ENCODE data around the gene FAM76A. TPM values are rescaled to one million over a fixed set of nuclear protein-coding genes. Genes with fewer than 3 reads are reported as not detected.
"Not testable (repeated sequence)": the region's sequence is repeated elsewhere in the genome, so short reads cannot be mapped to it uniquely, and the experiment has no call there.

Gene FAM76A
- total RNA-seq, 1 donor: 16.0 TPM

GRCh38 chr1:27770293-27770830 lies 44.6 kb downstream of the FAM76A start:
- H3K4me3 ChIP-seq (ENCODE audit: low read depth, low read length): no peak overlapping the region
- TF ChIP-seq CTCF (IDR thresholded peaks at IDR 0.05; ENCODE audit: insufficient read depth, low read depth, low read length): no peak
- DNase-seq (ENCODE audit: low read depth): no peak

GRCh38 chr1:27772036-27772931 lies 46.5 kb downstream of the FAM76A start:
- TF ChIP-seq CTCF (IDR thresholded peaks at IDR 0.05; ENCODE audit: insufficient read depth, low read depth, low read length): no peak
- DNase-seq (ENCODE audit: low read depth): peak; percentile 12
- peak overlapping the region; percentile 97 for H3K4me3 ChIP-seq (ENCODE audit: low read depth, low read length)

- peak within 1 kb of the TSS; percentile 97 for H3K4me3 ChIP-seq (ENCODE audit: low read depth, low read length)
- no peak for TF ChIP-seq CTCF (IDR thresholded peaks at IDR 0.05; ENCODE audit: insufficient read depth, low read depth, low read length)
- DNase-seq (ENCODE audit: low read depth): peak; percentile 100
Measured at GRCh38 chr1:27772932-27773825, 47.4 kb downstream of the FAM76A start, which contains the start of gene STX12. STX12 (plus strand) TSS chr1:27773219; CDS start chr1:27773308, 89 bp downstream.

GRCh38 chr1:27773826-27774445 lies 48.2 kb downstream of the FAM76A start:
- TF ChIP-seq CTCF (IDR thresholded peaks at IDR 0.05; ENCODE audit: insufficient read depth, low read depth, low read length): no peak
- DNase-seq (ENCODE audit: low read depth): peak; percentile 17
- peak overlapping the region; percentile 97 for H3K4me3 ChIP-seq (ENCODE audit: low read depth, low read length)

GRCh38 chr1:27774654-27775053 lies 48.9 kb downstream of the FAM76A start:
- no peak for DNase-seq (ENCODE audit: low read depth)
- H3K4me3 ChIP-seq (ENCODE audit: low read depth, low read length): peak overlapping the region; percentile 97
- no peak for TF ChIP-seq CTCF (IDR thresholded peaks at IDR 0.05; ENCODE audit: insufficient read depth, low read depth, low read length)

- not testable (repeated sequence) for DNase-seq (ENCODE audit: low read depth); H3K4me3 ChIP-seq (ENCODE audit: low read depth, low read length)
Measured at GRCh38 chr1:27775336-27775735, 49.6 kb downstream of the FAM76A start.

GRCh38 chr1:27776276-27776675 lies 50.5 kb downstream of the FAM76A start:
- H3K4me3 ChIP-seq (ENCODE audit: low read depth, low read length); DNase-seq (ENCODE audit: low read depth): not testable (repeated sequence)

Measured in fibroblast of villous mesenchyme (primary cell).